Embryonic facial prominence (tissue), 1 donor: ENCODE results near the gene GULP1.
"Not testable (repeated sequence)": the region's sequence is repeated elsewhere in the genome, so short reads cannot be mapped to it uniquely, and the experiment has no call there.

ENCODE experiments used
- DNase-seq: peaks from one replicate; pipeline ENCODE4 v3.0.0-alpha.2; 2016; ENCODE audit errors: extremely low spot score

The GULP1 gene

DNA sequence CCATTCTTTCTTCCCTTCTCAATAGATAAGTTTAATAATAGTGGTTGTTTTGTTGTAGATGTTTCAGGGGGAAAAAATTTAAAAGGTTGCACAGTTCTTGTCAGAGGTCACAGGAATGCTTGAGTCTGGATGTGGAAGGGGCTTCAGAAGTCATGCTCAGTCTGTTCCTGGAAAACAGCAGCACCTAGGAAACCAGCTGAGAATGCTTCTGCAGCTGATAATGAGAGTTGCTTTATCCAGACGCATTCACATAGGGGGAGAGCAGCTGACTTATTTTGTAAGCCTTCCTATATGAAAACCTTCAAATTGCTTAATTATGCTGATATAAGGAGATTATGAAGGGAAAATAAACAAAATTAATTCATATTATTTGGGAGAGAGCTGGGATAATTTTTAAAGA is 235.5 kb downstream of the GULP1 start:
- DNase-seq, result no peak

DNA sequence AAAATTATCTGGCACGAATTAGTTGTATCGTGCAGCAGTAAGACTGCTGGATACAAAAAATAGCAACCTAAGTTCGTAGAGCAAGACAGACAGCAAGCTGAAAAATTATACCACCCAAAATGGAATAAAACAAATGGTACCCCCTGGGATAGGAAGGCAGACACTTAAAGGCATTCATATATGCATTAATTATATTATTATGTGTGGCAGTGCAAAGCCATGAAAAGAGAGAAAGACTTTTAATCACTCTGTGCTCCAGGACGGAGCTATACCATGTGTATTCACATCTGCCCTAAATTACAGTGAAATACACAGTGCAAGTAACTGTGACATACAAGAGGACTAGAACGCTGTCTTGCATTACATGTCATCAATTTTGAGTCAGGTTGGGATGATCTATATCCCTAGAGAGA is 235.9 kb downstream of the GULP1 start:
- DNase-seq, result no peak

DNA sequence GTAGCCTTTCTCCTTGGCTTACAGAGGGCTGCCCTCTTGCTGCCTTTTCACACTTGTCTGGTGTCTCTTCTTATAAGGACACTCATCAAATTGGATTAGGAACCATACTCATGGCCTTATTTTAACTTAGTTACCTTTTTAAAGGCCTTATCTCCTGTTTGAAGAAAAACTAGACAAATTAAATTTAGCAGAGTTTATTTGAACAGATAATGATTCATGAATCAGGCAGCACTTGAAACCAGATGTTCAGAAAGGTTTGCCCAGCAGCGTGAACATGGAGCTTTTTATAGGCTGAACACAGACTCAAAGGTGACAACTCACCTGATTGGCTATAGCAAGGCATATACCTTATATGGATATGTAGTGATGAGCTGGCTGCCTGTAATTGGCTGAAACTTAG is 238.0 kb downstream of the GULP1 start:
- no peak for DNase-seq

DNA sequence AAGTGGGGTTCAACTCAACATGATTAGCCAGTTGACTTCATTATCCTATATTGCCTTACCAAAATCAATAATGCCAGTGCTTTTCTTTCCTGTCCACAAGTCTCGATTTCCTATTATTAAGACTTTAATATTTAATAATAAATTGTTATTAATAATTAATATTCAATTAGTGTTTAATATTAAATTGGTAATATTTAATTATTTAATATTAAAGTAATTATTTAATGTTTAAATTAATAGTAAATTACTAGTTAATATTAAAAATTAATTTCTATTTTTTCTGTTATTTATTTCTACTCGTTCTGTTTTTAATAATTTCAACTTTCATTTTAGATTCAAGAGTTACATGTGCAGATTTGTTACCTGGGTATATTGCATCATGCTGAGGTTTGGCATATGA is 243.2 kb downstream of the GULP1 start:
- no peak for DNase-seq

DNA sequence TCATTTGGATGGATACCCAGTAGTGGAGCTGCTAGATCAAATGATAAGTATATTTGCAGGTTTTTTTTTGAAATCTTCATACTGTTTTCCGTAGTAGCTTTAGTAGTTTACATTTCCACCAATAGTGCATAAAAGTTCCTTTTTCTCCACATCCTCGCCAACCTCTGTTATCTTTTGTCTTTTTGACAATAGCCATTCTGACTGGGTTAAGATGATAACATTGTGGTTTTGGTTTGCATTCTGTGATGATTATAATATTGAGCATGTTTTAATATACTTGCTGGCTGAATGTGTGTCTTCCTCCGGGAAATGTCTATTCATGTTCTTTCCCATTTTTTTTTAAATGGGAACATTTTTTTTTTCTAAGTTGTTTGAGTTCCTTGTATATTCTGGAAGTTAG is 260.0 kb downstream of the GULP1 start:
- DNase-seq, result no peak

DNA sequence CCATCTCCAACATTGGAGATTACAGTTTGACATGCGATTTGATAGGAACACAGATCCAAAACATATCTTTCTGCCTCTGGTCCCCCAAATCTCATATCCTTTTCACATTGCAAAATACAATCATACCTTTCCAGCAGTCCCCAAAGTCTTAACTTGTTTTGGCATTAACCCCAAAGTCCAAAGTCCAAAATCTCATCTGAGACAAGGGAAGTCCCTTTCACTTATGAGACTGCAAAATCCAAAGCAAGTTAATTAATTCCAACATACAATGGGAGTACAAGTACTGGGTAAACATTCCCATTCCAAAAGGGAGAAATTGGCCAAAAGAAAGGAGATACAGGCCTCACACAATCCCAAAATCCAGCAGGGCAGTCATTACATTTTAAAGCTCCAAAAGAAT is 265.4 kb downstream of the GULP1 start:
- no peak for DNase-seq

DNA sequence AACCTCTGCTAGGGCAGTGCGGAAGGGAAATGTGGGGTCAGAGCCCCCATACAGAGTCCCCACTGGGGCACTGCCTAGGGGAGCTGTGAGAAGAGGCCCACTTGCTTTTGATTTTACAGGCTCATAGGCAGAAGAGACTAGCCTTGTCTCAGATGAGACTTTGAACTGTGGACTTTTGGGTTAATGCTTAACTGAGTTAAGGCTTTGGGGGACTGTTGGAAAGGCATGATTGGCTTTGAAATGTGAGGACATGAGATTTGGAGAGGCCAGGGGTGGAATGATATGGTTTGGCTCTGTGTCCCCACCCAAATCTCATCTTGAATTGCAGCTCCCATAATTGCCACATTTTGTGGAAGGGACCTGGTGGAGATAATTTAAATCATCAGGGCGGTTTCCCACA is 267.8 kb downstream of the GULP1 start:
- DNase-seq, result not testable (repeated sequence)

DNA sequence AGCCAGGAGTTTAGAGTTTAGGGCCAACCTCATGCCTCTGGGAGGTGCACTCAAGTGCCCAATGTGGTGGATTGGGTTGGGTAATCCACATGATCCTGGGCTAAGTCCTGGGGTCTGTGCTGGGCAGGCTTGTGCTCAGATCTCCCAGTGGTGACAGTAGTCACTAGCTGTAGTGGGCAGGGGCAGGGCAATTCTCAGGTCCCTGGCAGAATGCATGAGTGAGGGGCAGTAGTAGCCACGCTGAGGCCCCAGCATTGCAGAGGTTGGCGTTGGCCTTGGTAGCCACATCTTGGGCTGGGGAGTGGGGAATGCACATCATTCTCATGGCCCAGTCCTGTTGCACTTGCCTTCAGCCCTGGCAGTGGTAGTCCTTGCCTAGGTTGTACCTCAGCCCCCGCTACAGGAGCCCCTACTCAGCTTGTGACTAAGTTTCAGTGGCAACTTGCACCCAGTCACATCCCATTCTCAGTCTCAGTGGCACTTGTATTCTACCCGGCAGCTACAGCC is 269.9 kb downstream of the GULP1 start:
- no peak for DNase-seq

DNA sequence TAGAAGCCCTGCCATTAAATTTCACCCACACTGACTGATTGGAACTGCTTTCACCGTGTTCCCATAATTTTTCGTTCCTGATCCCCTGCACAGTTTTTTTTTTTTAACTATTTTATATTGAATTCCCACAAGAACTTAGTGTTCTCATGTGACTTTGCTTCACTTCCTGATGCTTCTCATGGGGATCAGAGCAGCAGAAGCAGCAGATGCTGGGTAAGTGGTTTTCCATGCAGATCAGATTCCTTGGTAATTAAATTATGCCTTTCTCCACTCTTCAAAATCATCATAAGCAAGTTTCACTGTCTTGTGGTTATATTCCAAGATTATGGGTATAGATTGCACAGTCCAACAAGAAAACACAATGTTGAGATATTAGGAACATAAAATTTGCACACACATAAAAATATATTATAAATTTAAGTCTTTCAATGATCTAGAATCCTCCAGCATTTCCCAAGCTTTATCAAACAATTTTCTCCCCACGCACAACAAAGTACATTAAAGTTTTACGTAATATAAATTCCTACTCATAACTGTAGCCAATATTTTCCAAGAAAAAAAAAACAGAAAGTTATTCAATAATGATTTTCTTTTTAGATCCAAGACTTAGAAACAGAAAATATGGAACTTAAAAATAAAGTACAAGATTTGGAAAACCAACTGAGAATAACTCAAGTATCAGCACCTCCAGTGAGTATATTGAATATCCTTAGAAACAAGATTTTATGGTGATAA is 277.9 kb downstream of the GULP1 start:
- no peak for DNase-seq

DNA sequence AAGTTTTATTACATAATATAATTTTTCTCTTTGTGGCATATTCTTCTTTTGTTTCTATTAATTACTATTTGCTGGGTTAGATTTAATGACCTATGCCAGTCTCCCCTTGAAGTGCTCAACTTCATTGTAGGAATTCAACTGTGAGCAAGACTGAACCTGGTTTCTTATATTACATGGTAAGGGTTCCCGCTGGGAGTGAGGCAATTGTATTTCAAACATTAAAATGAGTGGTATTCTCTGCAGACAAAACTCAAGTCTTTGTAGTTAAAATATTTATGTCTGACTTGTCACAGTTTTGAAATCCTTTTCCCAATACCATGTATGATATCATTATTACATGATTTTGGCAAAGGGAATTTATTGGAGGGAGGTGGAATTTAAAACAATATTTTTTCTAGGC is 278.7 kb downstream of the GULP1 start:
- DNase-seq, result no peak

DNA sequence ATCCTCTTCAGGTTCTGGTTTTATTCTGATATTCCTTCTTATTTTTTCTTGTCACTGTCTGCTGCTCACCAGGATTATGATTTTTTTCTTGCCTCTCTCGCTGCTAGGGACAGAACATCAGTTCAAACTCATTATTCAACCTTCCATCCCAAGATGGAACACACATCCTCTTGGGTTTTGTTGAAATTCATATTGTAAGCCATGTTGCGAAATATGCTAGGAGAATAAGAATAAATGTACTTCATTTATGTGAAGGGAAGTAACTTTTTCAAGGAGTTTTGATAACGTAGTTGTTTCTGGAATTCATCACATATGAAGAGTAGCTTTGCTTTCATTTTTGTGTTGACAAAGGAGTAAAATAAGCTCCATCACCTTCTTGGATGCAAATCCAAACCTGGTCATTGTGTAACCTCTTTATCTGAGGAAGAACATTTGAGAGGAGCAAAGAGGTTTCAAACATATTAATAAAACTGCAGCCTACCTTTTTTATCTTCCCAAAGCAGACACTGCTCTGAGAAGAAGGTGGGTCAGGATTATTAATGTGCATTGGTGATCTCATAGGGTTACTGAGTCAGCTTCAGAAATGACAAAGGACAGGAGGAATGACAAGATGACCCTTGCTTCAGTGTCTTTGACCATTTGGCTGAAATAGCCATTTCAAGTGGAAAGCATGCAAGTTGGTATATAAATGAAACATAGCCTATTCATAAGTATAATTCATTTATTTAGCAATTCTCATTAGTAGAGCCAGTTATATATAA is 280.0 kb downstream of the GULP1 start:
- DNase-seq, result no peak

DNA sequence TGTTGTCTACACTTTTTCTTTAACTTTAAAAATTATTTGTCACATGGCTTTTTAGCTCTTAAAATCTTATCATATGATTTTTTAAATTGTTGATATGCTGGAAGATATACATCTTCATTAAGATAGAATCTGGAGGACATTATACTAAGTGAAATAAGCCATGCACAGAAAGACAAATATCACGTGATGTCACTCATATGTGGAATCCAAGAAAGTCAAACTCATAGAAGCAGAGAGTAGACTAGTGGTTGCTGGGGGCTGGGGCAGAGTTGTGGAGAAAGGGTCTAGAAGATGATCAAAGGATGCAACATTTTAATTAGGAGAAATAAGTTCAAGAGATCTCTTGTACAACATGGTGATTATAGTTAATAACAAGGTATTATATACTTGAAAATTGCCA is 280.9 kb downstream of the GULP1 start:
- no peak for DNase-seq

DNA sequence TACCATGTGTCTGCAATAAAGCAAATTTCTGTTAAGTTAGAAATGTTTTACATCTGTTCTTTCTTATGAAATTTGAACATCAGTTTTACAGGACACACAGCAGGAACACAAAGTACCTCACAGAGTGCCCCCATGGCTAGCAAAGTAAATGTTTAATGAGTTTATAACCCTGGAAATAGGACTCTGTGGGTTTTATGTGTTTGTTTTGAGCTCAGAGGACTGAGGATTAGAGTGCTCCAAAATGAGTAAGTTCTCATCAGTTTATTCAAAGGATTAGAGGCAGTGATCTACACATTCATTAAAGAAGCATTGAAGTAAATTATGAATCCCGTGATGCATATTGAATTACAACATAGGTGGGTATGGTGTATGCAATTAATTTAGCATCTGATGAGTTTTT is 281.8 kb downstream of the GULP1 start:
- DNase-seq, result no peak

DNA sequence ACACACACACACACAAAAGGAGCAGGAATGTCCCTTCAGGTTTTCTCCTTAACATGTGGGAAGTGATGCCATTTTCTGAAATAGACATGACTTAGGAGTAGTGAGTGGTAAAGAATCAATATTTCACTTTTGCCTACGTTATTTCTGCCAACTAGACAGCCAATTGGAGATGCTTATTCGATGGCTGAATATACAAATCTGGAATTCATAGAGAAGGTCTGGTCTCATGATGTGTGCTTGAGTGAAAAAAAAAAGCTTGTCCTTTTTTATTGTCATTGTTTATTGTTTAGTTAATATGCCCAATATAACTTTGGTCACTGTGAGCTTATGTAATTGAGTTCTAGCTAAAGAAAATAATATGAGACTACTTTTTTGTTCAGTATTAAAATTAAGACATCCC is 284.3 kb downstream of the GULP1 start:
- DNase-seq, result no peak

DNA sequence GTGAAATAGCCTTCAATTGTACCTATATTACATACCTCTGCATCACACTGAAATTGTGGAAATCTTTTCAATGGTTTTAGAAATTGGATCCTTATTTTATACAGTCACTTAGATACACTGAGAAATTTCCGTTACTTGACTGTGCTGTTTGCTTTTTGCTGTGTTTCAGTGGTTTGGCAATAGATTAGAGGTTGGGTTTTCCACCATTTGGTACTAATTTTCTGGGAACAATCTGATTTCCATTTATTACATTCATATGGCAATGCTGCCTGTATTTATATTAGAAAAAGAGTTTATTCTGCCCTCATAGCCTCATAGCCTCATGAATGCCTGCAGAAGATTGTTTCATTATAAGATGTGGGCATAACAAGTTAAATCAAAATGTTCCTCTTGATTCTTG is 285.0 kb downstream of the GULP1 start:
- DNase-seq, result peak; percentile 69

DNA sequence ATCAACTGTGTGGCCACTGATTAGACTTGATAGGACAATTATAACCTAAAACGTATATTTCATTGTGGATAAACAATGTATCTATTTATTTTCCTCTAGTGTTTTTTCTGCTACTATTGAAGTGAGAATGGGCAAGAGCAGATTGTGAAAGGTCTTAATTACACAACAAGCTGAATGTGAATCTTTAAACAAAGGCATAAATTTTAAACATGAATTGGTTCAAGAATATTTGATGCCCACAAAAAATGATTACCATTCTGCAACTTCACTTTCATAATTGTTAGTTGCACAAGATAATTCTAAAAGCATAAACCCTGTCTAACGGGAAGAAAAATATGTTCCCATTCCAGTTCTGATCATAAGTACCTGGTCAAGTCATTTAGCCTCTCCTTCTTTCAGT is 285.6 kb downstream of the GULP1 start:
- no peak for DNase-seq

DNA sequence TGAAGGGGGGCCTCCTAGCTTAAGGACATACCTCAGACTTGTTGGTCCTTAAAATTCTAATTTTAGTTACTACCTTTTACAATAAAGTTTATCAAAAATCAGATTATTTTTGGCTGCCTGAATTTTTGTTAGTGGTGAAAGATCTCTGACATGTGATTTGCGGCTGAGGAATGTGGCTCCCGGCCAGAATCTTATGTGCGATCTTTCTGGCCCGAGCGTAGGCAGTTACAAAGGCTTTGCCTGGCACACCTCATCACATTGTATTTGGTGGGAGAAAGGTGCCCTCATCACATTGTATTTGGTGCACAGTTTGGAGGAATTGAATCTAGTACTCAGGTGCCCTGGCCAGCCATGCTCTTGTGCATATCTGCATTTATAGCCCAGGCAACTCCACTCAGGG is 289.1 kb downstream of the GULP1 start:
- no peak for DNase-seq

DNA sequence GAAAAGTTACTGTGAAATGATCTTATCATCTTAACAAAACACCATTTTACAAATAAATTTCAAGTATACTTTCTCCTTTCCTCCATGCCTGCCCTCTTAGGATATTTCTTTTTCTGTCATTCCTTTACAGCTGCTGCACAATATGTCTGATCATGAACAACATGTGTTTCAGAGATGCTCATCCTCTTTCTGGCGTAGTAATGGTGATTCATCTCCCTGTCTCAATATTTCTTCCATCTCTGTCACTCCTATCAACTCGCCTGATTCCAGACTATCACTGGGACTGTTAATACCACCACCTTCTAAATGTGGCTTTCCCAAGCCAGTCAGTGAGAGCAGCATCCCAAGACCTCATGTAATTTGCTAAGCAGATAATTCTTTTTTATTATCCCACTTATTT is 290.5 kb downstream of the GULP1 start:
- DNase-seq, result no peak

DNA sequence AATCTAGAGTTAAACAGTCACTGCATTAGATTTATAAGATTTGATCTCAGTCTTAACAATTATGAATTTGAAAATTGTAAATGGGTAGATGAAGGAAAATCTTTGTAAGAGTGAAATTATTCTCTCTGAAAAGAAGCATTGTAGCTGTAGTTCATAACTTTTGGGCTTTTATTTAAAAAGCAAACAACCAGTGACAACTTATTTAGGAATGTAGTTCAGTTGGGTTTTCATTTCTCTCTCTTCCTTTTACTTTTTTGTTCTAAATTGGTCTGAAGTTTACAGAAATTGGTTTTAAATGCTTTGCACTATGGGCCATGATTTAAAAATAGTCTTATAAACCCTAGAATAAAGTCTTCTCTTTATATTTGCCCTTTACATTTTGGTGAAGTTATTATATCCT is 296.6 kb downstream of the GULP1 start:
- DNase-seq, result no peak

DNA sequence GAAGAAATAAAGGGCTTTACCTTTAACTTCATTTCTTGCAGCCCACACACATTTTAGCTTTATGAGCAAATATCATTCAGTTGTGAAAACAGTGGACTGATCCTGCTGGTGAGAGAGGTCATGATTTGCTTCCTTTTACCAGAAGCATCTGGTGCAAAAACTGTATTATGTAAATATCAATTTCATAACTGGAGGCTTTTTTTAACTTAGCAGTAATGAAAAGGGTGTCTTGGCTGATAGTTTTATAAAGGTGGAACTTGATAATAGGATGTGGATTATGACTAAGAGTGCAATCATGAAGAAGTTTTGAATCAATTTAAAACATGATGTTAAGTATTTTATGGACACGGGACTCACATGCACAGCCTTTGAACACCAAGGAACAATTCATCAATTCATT is 304.4 kb downstream of the GULP1 start:
- no peak for DNase-seq

DNA sequence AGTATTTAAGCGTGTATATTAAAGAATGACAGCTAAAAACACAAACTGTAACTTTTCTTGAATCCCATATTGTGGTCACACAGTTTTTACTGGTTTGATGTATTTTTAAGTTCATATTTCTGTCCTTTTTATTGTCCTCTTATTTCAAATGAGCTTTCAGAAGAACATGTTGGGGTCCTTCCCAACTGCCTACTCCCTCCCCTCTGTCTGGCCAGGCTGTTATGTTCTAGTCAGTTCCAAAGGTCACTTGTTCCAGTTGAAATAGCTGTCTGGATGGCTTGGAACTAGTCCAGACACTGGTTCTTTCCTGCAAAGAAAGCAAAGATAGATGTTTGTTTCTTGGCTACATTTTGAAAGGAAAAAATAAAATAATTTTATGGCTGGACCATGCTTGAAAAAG is 306.9 kb downstream of the GULP1 start:
- DNase-seq, result no peak

DNA sequence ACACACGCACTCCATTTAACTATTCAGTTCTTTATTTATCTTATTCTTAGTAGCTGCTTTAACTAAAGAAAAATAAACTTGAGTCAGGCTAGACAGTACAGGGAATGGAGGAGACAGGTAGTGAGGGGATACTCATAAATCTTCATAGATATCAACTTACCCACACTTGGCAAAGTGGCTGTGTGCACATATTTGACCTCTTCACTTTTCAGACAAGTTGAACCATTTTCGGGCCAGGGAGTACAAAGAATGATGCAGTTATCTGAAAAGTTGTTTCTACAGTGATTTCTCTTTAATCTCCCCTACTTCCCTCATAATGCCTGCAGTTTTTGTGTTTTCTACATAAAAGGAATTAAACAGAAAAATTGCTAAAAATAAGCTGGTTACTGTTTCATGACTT is 307.5 kb downstream of the GULP1 start:
- DNase-seq, result no peak

DNA sequence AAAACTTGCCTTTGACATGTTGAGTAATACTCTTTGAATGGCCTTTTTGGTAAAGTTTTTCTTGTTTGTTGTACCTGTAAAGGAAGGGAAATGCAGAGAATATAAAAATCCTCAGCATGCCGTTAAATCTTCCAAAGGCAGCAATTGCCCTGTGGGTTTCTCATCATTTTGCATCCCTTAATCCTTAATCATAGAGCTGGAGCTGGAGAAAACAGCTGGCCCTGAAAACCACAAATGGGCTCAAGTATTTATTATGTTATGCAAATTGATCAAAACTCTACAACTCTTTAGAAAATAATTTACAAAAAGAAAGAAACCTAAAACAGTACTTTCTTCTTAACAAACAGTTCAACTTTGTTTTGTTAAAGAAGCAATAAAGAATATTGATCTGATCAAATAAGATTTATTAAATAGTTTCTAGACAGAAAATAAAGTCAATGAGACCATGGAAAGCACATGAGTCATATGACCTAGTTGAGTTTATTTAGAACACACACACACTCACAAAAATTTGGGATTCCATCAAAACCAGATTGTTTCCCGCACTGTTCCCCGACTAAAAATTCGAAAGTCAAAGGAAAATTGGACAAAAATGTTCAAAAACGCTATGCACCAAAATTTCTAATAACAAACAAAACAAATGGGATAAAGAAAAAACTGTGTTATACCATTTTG is 309.0 kb downstream of the GULP1 start:
- DNase-seq, result no peak
